ENCODE data around the gene ATP12A.

The ATP12A gene

GRCh38 chr13:24678151-24678550 is 2.1 kb upstream of the ATP12A start:
- H3K27ac ChIP-seq (ENCODE audit: low read depth, low read length) = no peak overlapping the region
- peaks cover 7% of the 10 kb centered on the region; the same call in 1 of the 2 replicates for H3K4me1 ChIP-seq (ENCODE audit: control insufficient read depth, insufficient read depth, low read length)
- peaks cover 42% of the 10 kb centered on the region for H3K27me3 ChIP-seq (ENCODE audit: control insufficient read depth, insufficient read depth, low read length)
- H3K36me3 ChIP-seq (ENCODE audit: control insufficient read depth, insufficient read depth, low read length) = no peaks in the 10 kb centered on the region
- no peaks in the 10 kb centered on the region for H3K9me3 ChIP-seq (ENCODE audit: control insufficient read depth, insufficient read depth, low read depth, low read length)
- H3K4me3 ChIP-seq (ENCODE audit: low read depth, low read length) = no peak overlapping the region
- H3K9ac ChIP-seq (ENCODE audit: low read length) = no peak overlapping the region

GRCh38 chr13:24679686-24680085 is 522 bp upstream of the ATP12A start:
- Histone ChIP-seq H3K4me1 (ENCODE audit: control insufficient read depth, insufficient read depth, low read length) (peaks cover 20% of the 10 kb centered on the region), H3K9me3 (ENCODE audit: control insufficient read depth, insufficient read depth, low read depth, low read length) (no peaks in the 10 kb centered on the region), H3K27me3 (ENCODE audit: control insufficient read depth, insufficient read depth, low read length) (peaks cover 42% of the 10 kb centered on the region), H3K36me3 (ENCODE audit: control insufficient read depth, insufficient read depth, low read length) (no peaks in the 10 kb centered on the region), H3K4me3 (ENCODE audit: low read depth, low read length) (peak overlapping the region; percentile 78), H3K9ac (ENCODE audit: low read length) (no peak overlapping the region), H3K27ac (ENCODE audit: low read depth, low read length) (no peak overlapping the region)

- Histone ChIP-seq H3K9ac (ENCODE audit: low read length) (peak overlapping the region; percentile 31), H3K4me3 (ENCODE audit: low read depth, low read length) (peak overlapping the region; percentile 78), H3K27me3 (ENCODE audit: control insufficient read depth, insufficient read depth, low read length) (peaks cover 42% of the 10 kb centered on the region), H3K27ac (ENCODE audit: low read depth, low read length) (no peak overlapping the region), H3K36me3 (ENCODE audit: control insufficient read depth, insufficient read depth, low read length) (no peaks in the 10 kb centered on the region), H3K9me3 (ENCODE audit: control insufficient read depth, insufficient read depth, low read depth, low read length) (no peaks in the 10 kb centered on the region), H3K4me1 (ENCODE audit: control insufficient read depth, insufficient read depth, low read length) (peaks cover 24% of the 10 kb centered on the region)
Measured at GRCh38 chr13:24680921-24681604, 855 bp downstream of the ATP12A start.

GRCh38 chr13:24681930-24682329 is 1.7 kb downstream of the ATP12A start:
- Histone ChIP-seq H3K9me3 (ENCODE audit: control insufficient read depth, insufficient read depth, low read depth, low read length) (no peaks in the 10 kb centered on the region), H3K36me3 (ENCODE audit: control insufficient read depth, insufficient read depth, low read length) (no peaks in the 10 kb centered on the region), H3K27me3 (ENCODE audit: control insufficient read depth, insufficient read depth, low read length) (peaks cover 42% of the 10 kb centered on the region), H3K4me1 (ENCODE audit: control insufficient read depth, insufficient read depth, low read length) (peaks cover 24% of the 10 kb centered on the region), H3K27ac (ENCODE audit: low read depth, low read length) (no peak overlapping the region), H3K9ac (ENCODE audit: low read length) (peak overlapping the region; percentile 17), H3K4me3 (ENCODE audit: low read depth, low read length) (peak overlapping the region; percentile 78; the same call in 1 of the 2 replicates)

GRCh38 chr13:24682353-24682752 is 2.1 kb downstream of the ATP12A start:
- peak overlapping the region; percentile 78; the same call in 1 of the 2 replicates for H3K4me3 ChIP-seq (ENCODE audit: low read depth, low read length)
- H3K27me3 ChIP-seq (ENCODE audit: control insufficient read depth, insufficient read depth, low read length) = peaks cover 38% of the 10 kb centered on the region
- H3K9ac ChIP-seq (ENCODE audit: low read length) = no peak overlapping the region
- H3K4me1 ChIP-seq (ENCODE audit: control insufficient read depth, insufficient read depth, low read length) = peaks cover 24% of the 10 kb centered on the region
- no peaks in the 10 kb centered on the region for H3K9me3 ChIP-seq (ENCODE audit: control insufficient read depth, insufficient read depth, low read depth, low read length)
- no peak overlapping the region for H3K27ac ChIP-seq (ENCODE audit: low read depth, low read length)
- H3K36me3 ChIP-seq (ENCODE audit: control insufficient read depth, insufficient read depth, low read length) = no peaks in the 10 kb centered on the region

GRCh38 chr13:24683351-24683750 is 3.1 kb downstream of the ATP12A start:
- Histone ChIP-seq H3K4me3 (ENCODE audit: low read depth, low read length) (no peak overlapping the region), H3K27me3 (ENCODE audit: control insufficient read depth, insufficient read depth, low read length) (peaks cover 35% of the 10 kb centered on the region), H3K36me3 (ENCODE audit: control insufficient read depth, insufficient read depth, low read length) (no peaks in the 10 kb centered on the region)

GRCh38 chr13:24683838-24684599 is 3.8 kb downstream of the ATP12A start:
- Histone ChIP-seq H3K36me3 (ENCODE audit: control insufficient read depth, insufficient read depth, low read length) (no peaks in the 10 kb centered on the region), H3K4me3 (ENCODE audit: low read depth, low read length) (no peak overlapping the region; the same call in 1 of the 2 replicates), H3K9ac (ENCODE audit: low read length) (no peak overlapping the region), H3K27ac (ENCODE audit: low read depth, low read length) (no peak overlapping the region), H3K27me3 (ENCODE audit: control insufficient read depth, insufficient read depth, low read length) (peaks cover 32% of the 10 kb centered on the region), H3K4me1 (ENCODE audit: control insufficient read depth, insufficient read depth, low read length) (peaks cover 29% of the 10 kb centered on the region), H3K9me3 (ENCODE audit: control insufficient read depth, insufficient read depth, low read depth, low read length) (no peaks in the 10 kb centered on the region)

More at GRCh38 chr13:24683351-24683750, 3.1 kb downstream of the ATP12A start:
- Histone ChIP-seq H3K27ac (ENCODE audit: low read depth, low read length) (no peak overlapping the region), H3K9ac (ENCODE audit: low read length) (no peak overlapping the region), H3K9me3 (ENCODE audit: control insufficient read depth, insufficient read depth, low read depth, low read length) (no peaks in the 10 kb centered on the region), H3K4me1 (ENCODE audit: control insufficient read depth, insufficient read depth, low read length) (peaks cover 28% of the 10 kb centered on the region)

- no peaks in the 10 kb centered on the region for H3K36me3 ChIP-seq (ENCODE audit: control insufficient read depth, insufficient read depth, low read length)
- no peak overlapping the region for H3K27ac ChIP-seq (ENCODE audit: low read depth, low read length)
- H3K27me3 ChIP-seq (ENCODE audit: control insufficient read depth, insufficient read depth, low read length) = peaks cover 26% of the 10 kb centered on the region
- H3K4me3 ChIP-seq (ENCODE audit: low read depth, low read length) = no peak overlapping the region
- H3K9ac ChIP-seq (ENCODE audit: low read length) = no peak overlapping the region
- H3K4me1 ChIP-seq (ENCODE audit: control insufficient read depth, insufficient read depth, low read length) = peaks cover 29% of the 10 kb centered on the region
- H3K9me3 ChIP-seq (ENCODE audit: control insufficient read depth, insufficient read depth, low read depth, low read length) = no peaks in the 10 kb centered on the region
Measured at GRCh38 chr13:24684600-24684998, 4.4 kb downstream of the ATP12A start.

GRCh38 chr13:24685314-24685713 is 5.1 kb downstream of the ATP12A start:
- no peaks in the 10 kb centered on the region for H3K36me3 ChIP-seq (ENCODE audit: control insufficient read depth, insufficient read depth, low read length)
- H3K9me3 ChIP-seq (ENCODE audit: control insufficient read depth, insufficient read depth, low read depth, low read length) = no peaks in the 10 kb centered on the region
- no peak overlapping the region for H3K4me3 ChIP-seq (ENCODE audit: low read depth, low read length)
- H3K27ac ChIP-seq (ENCODE audit: low read depth, low read length) = no peak overlapping the region
- H3K4me1 ChIP-seq (ENCODE audit: control insufficient read depth, insufficient read depth, low read length) = peaks cover 29% of the 10 kb centered on the region
- H3K27me3 ChIP-seq (ENCODE audit: control insufficient read depth, insufficient read depth, low read length) = peaks cover 19% of the 10 kb centered on the region
- H3K9ac ChIP-seq (ENCODE audit: low read length) = no peak overlapping the region

GRCh38 chr13:24687611-24688010 is 7.4 kb downstream of the ATP12A start:
- Histone ChIP-seq H3K9me3 (ENCODE audit: control insufficient read depth, insufficient read depth, low read depth, low read length) (no peaks in the 10 kb centered on the region), H3K4me1 (ENCODE audit: control insufficient read depth, insufficient read depth, low read length) (peaks cover 23% of the 10 kb centered on the region), H3K36me3 (ENCODE audit: control insufficient read depth, insufficient read depth, low read length) (no peaks in the 10 kb centered on the region), H3K9ac (ENCODE audit: low read length) (no peak overlapping the region), H3K27me3 (ENCODE audit: control insufficient read depth, insufficient read depth, low read length) (no peaks in the 10 kb centered on the region), H3K27ac (ENCODE audit: low read depth, low read length) (no peak overlapping the region), H3K4me3 (ENCODE audit: low read depth, low read length) (no peak overlapping the region)

GRCh38 chr13:24688111-24688510 is 7.9 kb downstream of the ATP12A start:
- Histone ChIP-seq H3K4me3 (ENCODE audit: low read depth, low read length) (no peak overlapping the region), H3K36me3 (ENCODE audit: control insufficient read depth, insufficient read depth, low read length) (no peaks in the 10 kb centered on the region), H3K9ac (ENCODE audit: low read length) (no peak overlapping the region), H3K27me3 (ENCODE audit: control insufficient read depth, insufficient read depth, low read length) (no peaks in the 10 kb centered on the region), H3K9me3 (ENCODE audit: control insufficient read depth, insufficient read depth, low read depth, low read length) (no peaks in the 10 kb centered on the region), H3K27ac (ENCODE audit: low read depth, low read length) (no peak overlapping the region), H3K4me1 (ENCODE audit: control insufficient read depth, insufficient read depth, low read length) (peaks cover 22% of the 10 kb centered on the region)
